Measurements from ENCODE around the gene PRRC2A.

DNA sequence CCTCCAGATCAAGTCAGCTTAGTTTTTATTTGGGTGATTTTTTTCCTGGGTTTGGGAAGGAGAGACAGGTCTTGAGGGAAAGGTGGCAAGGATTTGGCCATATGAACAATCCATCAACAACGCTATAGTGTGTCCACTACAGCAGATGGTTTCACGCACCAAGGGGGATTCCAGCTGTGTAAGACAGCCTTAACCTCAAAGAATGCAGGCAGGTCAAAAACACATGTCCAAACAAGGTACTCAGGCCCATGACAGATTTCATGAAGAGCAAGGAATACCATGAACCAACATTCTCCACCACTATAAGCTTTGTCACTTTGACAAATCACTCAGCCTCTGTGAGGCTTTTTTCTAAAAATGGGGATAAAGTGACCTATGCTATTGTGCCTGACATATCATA is 3.5 kb upstream of the PRRC2A start:
- TF ChIP-seq, protein P1, sequence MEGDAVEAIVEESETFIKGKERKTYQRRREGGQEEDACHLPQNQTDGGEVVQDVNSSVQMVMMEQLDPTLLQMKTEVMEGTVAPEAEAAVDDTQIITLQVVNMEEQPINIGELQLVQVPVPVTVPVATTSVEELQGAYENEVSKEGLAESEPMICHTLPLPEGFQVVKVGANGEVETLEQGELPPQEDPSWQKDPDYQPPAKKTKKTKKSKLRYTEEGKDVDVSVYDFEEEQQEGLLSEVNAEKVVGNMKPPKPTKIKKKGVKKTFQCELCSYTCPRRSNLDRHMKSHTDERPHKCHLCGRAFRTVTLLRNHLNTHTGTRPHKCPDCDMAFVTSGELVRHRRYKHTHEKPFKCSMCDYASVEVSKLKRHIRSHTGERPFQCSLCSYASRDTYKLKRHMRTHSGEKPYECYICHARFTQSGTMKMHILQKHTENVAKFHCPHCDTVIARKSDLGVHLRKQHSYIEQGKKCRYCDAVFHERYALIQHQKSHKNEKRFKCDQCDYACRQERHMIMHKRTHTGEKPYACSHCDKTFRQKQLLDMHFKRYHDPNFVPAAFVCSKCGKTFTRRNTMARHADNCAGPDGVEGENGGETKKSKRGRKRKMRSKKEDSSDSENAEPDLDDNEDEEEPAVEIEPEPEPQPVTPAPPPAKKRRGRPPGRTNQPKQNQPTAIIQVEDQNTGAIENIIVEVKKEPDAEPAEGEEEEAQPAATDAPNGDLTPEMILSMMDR (IDR thresholded peaks at IDR 0.05) = no peak
- TF ChIP-seq POLR2AphosphoS5 (IDR thresholded peaks at IDR 0.05; ENCODE audit: low read depth, low read length) = no peak
- TF ChIP-seq, protein P2, sequence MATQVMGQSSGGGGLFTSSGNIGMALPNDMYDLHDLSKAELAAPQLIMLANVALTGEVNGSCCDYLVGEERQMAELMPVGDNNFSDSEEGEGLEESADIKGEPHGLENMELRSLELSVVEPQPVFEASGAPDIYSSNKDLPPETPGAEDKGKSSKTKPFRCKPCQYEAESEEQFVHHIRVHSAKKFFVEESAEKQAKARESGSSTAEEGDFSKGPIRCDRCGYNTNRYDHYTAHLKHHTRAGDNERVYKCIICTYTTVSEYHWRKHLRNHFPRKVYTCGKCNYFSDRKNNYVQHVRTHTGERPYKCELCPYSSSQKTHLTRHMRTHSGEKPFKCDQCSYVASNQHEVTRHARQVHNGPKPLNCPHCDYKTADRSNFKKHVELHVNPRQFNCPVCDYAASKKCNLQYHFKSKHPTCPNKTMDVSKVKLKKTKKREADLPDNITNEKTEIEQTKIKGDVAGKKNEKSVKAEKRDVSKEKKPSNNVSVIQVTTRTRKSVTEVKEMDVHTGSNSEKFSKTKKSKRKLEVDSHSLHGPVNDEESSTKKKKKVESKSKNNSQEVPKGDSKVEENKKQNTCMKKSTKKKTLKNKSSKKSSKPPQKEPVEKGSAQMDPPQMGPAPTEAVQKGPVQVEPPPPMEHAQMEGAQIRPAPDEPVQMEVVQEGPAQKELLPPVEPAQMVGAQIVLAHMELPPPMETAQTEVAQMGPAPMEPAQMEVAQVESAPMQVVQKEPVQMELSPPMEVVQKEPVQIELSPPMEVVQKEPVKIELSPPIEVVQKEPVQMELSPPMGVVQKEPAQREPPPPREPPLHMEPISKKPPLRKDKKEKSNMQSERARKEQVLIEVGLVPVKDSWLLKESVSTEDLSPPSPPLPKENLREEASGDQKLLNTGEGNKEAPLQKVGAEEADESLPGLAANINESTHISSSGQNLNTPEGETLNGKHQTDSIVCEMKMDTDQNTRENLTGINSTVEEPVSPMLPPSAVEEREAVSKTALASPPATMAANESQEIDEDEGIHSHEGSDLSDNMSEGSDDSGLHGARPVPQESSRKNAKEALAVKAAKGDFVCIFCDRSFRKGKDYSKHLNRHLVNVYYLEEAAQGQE (IDR thresholded peaks at IDR 0.05; ENCODE audit: insufficient read depth in 1 of 2, low read depth in 2 of 2, low read length in 1 of 2) = no peak
- TF ChIP-seq TCF7L2 (IDR thresholded peaks at IDR 0.05; ENCODE audit: low read depth, low read length) = no peak
- TF ChIP-seq SIN3A (IDR thresholded peaks at IDR 0.05; ENCODE audit: borderline replicate concordance, insufficient read depth, low read depth, low read length) = no peak

Data from Panc1 (cell line).